PFSK-1 (cell line): Measurements from ENCODE around the gene SLCO3A1.

Experiments used
- FOXP2 ChIP-seq: optimal IDR thresholded peaks from 2 replicates; pipeline ENCODE3; 2011; ENCODE audit warnings: borderline replicate concordance, control low read depth, inconsistent platforms; ENCODE audit not compliant: insufficient read depth; ENCODE audit errors: extremely low read length, extremely low read depth
- POLR2AphosphoS5 ChIP-seq: IDR thresholded peaks from 2 replicates; pipeline ENCODE4 v1.6.1; 2012; ENCODE audit warnings: low read depth, mild to moderate bottlenecking, control low read depth, low read length, moderate library complexity
- SIN3A ChIP-seq: IDR thresholded peaks from 2 replicates; pipeline ENCODE4 v1.6.1; 2012; ENCODE audit warnings: mild to moderate bottlenecking, low read length, moderate library complexity, borderline replicate concordance; ENCODE audit not compliant: insufficient read depth
- TAF1 ChIP-seq: IDR thresholded peaks from 2 replicates; pipeline ENCODE4 v1.6.1; 2012; ENCODE audit warnings: low read length, control low read depth, borderline replicate concordance; ENCODE audit not compliant: insufficient read depth
- TF ChIP-seq, protein P1 (sequence below), 2 experiments: IDR thresholded peaks; 2 replicates each; pipeline versions ENCODE4 v1.6.1 to v1.8.0; 2011 to 2012; ENCODE audit warnings: low read depth in 2 of 2, low read length in 2 of 2, control low read depth in 1 of 2, inconsistent platforms in 1 of 2, mild to moderate bottlenecking in 1 of 2, moderate library complexity in 1 of 2; ENCODE audit not compliant: insufficient read depth in 1 of 2

Gene SLCO3A1

DNA sequence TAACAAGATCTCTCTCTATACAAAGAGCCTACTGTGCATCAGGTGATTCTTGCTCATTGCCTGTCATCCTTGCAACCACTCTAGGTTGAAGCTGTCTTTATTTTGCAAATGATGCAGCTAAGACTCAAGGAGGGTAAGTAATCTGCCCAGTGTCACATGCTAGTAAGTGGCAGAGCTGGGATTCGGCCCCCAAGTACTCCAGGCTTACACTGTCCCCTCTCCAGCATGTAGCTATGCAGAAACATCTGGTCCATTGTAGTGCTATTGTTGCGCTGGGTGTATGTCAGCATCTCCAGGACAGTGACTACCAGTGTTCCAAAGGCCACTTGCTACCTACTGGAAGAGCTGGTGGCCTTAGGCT, 248.9 kb downstream of the SLCO3A1 start:
- no peak for TF ChIP-seq FOXP2
- no peak for TF ChIP-seq TAF1
- no peak for TF ChIP-seq POLR2AphosphoS5
- TF ChIP-seq, protein P1, sequence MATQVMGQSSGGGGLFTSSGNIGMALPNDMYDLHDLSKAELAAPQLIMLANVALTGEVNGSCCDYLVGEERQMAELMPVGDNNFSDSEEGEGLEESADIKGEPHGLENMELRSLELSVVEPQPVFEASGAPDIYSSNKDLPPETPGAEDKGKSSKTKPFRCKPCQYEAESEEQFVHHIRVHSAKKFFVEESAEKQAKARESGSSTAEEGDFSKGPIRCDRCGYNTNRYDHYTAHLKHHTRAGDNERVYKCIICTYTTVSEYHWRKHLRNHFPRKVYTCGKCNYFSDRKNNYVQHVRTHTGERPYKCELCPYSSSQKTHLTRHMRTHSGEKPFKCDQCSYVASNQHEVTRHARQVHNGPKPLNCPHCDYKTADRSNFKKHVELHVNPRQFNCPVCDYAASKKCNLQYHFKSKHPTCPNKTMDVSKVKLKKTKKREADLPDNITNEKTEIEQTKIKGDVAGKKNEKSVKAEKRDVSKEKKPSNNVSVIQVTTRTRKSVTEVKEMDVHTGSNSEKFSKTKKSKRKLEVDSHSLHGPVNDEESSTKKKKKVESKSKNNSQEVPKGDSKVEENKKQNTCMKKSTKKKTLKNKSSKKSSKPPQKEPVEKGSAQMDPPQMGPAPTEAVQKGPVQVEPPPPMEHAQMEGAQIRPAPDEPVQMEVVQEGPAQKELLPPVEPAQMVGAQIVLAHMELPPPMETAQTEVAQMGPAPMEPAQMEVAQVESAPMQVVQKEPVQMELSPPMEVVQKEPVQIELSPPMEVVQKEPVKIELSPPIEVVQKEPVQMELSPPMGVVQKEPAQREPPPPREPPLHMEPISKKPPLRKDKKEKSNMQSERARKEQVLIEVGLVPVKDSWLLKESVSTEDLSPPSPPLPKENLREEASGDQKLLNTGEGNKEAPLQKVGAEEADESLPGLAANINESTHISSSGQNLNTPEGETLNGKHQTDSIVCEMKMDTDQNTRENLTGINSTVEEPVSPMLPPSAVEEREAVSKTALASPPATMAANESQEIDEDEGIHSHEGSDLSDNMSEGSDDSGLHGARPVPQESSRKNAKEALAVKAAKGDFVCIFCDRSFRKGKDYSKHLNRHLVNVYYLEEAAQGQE (IDR thresholded peaks at IDR 0.05; ENCODE audit: insufficient read depth in 1 of 2, low read depth in 2 of 2, low read length in 2 of 2) = no peak

DNA sequence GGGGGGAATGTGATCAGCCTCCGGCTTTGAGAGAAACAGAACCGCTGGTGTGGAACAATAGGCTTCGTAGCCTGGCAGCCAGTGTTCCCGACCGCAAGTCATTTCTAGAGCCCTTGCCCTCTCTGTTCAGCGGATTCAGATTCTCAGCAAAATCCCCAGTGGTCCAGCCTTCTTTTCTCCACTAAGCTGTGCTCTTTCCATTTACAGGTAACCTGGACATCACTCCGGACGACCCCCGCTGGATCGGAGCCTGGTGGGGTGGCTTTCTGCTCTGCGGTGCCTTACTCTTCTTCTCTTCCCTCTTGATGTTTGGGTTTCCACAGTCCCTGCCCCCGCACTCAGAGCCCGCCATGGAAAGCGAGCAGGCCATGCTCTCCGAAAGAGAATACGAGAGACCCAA, 250.6 kb downstream of the SLCO3A1 start:
- TF ChIP-seq TAF1 = no peak
- no peak for TF ChIP-seq POLR2AphosphoS5
- TF ChIP-seq SIN3A = no peak
- TF ChIP-seq, protein P1 (IDR thresholded peaks at IDR 0.05; ENCODE audit: insufficient read depth in 1 of 2, low read depth in 2 of 2, low read length in 2 of 2) = no peak
- no peak for TF ChIP-seq FOXP2

DNA sequence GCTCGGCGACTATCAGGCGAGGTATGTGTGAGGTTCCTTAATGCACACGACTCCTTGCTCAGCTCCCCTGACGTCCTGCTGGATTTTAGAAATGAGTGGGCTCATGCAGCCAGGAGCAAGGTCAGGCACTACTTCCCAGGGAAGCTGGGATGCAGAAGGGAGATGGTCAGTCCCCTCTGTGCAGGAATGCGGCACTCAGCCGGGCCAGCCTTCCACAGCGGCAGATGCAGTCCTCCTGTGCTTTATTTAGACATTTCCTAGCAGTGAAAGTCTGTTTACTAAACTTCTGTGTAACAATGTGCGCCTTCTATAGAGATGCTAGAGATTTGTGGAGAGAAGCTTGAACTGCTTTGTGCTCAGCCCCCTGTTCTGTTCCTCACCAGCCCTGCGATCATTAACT, 252.1 kb downstream of the SLCO3A1 start:
- TF ChIP-seq, protein P1 (IDR thresholded peaks at IDR 0.05; ENCODE audit: insufficient read depth in 1 of 2, low read depth in 2 of 2, low read length in 2 of 2) = no peak
- TF ChIP-seq POLR2AphosphoS5 = no peak
- no peak for TF ChIP-seq FOXP2
- TF ChIP-seq SIN3A = no peak
- TF ChIP-seq TAF1 = no peak

DNA sequence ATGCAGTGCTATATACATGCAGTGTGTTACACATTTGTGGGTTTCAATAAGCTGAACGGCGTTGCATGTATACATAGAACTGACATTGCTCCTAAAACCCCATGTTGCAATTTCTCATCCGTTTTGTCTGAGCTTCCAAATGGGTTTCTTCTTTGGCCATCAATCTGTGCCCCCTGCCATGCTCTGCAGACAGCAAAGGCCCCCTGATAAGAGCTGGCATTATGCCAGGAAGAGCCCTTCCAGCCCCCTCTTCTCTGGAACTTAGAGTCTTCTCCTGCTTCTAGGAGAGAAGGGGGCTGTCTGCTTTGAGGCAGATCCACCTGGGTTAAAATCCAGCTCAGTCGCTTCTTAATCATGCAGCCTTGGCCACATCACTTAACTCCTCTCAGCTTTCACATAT, 254.0 kb downstream of the SLCO3A1 start:
- TF ChIP-seq FOXP2 (no peak), SIN3A (no peak), TAF1 (no peak), POLR2AphosphoS5 (no peak)
- TF ChIP-seq, protein P1 (IDR thresholded peaks at IDR 0.05; ENCODE audit: insufficient read depth in 1 of 2, low read depth in 2 of 2, low read length in 2 of 2) = no peak

DNA sequence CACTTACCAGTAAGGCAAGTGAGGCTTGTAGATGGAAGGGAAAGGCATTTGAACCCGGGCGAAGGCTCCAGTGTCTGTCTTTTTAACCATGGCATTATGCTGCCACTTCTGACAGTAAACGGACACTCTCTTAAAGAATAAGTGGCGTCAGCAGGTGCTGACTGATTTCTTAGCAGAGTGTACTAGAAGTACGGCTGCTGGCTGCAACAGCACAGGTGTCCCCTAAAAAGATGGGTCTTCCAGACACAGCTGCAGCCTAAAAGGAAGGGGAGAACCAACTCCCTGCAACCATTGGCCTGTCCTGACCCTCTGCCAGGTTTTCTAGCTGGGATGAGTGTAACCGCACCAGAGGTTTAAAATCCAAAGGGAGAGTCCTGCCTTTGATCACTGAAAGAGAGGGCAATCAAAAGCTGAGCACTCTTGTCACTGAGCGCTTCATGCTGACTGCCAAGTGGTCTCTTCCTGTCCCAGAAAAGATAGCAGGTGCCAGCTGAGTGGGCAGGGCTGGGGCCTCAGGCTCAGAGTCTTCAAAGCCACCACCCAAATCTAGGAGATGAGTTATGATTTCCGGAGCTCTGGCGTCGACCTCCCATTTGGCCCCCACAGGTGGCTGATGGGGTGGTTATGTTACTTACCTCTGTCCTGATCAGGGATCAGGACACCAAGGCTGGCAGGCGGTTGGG, 255.8 kb downstream of the SLCO3A1 start:
- TF ChIP-seq, protein P1 (IDR thresholded peaks at IDR 0.05; ENCODE audit: insufficient read depth in 1 of 2, low read depth in 2 of 2, low read length in 2 of 2) = no peak
- no peak for TF ChIP-seq SIN3A
- TF ChIP-seq POLR2AphosphoS5 = no peak
